Upper lobe of left lung (tissue), 6 donors: ENCODE results near the gene CLCNKB. TPM values are rescaled to one million over a fixed set of nuclear protein-coding genes. Genes with fewer than 3 reads are reported as not detected.
"Not testable (repeated sequence)": the region's sequence is repeated elsewhere in the genome, so short reads cannot be mapped to it uniquely, and the experiment has no call there.

Experiments used
- ATAC-seq, 2 donors: fragments of 200-7000 bp; cut with Tn5 transposase; one replicate each; pipeline ENCODE4 v1.9.1; 2022; ENCODE audit warnings: mild to moderate bottlenecking in 2 of 2, moderate library complexity in 2 of 2; ENCODE audit not compliant: low FRiP score in 2 of 2
- DNase-seq, 2 donors: peaks; one replicate each; pipeline ENCODE4 v3.0.0-alpha.2; 2019 to 2020
- H3K27ac ChIP-seq, 4 donors: fragments of 200-600 bp; sonication (generic); one replicate each; pipeline ENCODE4 v1.5.1; 2016 to 2019
- H3K27me3 ChIP-seq, 4 donors: fragments of 200-600 bp; sonication (generic); one replicate each; pipeline ENCODE4 v1.5.1; 2017 to 2019
- H3K36me3 ChIP-seq, 4 donors: fragments of 200-600 bp; sonication (generic); one replicate each; pipeline ENCODE4 v1.5.1; 2016 to 2019
- H3K4me1 ChIP-seq, 4 donors: fragments of 200-600 bp; sonication (generic); one replicate each; pipeline ENCODE4 v1.5.1; 2018 to 2019
- H3K4me3 ChIP-seq, 4 donors: fragments of 200-600 bp; sonication (generic); one replicate each; pipeline ENCODE4 v1.5.1; 2017 to 2019; ENCODE audit warnings: mild to moderate bottlenecking in 2 of 4, moderate library complexity in 1 of 4
- H3K9me3 ChIP-seq, 4 donors: fragments of 200-600 bp; sonication (generic); one replicate each; pipeline ENCODE4 v1.5.1; 2018 to 2019
- EP300 ChIP-seq, 4 donors: sonication (generic); formaldehyde crosslinking; IDR thresholded peaks; one replicate each; pipeline ENCODE4 v1.5.1; 2017; ENCODE audit warnings: antibody characterized with exemption in 4 of 4, control low read depth in 2 of 4
- POLR2A ChIP-seq, 4 donors: fragments of 450-650 bp; IDR thresholded peaks; one replicate each; pipeline ENCODE4 v1.5.1; 2016 to 2017; ENCODE audit warnings: antibody characterized with exemption in 4 of 4, mild to moderate bottlenecking in 2 of 4
- POLR2AphosphoS5 ChIP-seq, 2 donors: sonication (generic); formaldehyde crosslinking; IDR thresholded peaks; one replicate each; pipeline ENCODE4 v1.5.1; 2017; ENCODE audit warnings: antibody characterized with exemption in 2 of 2
- WGBS, 2 donors: methylation state at CpG; one replicate each; pipeline ENCODE4 v1.1.5; 2017 to 2018; 5-methylcytosine and 5-hydroxymethylcytosine counted together
- total RNA-seq, 6 donors: library from RNA; depleted of rRNA in 4 of 6; stranded (reverse); fragments of >200 nt in 4 of 6; gene quantifications; one replicate each; pipeline versions ENCODE4 v1.1.0 to v1.2.1, GENCODE V29; 2016 to 2021
- TF ChIP-seq, protein P1 (sequence below), 6 experiments: fragments of 450-650 bp in 4 of 6; fragments of 200-600 bp in 2 of 6; sonication (generic) in 2 of 6; IDR thresholded peaks; one replicate each; pipeline ENCODE4 v1.5.1; 2016 to 2019; ENCODE audit warnings: antibody characterized with exemption in 6 of 6
- donor health status: DM: no; HTN: no; CAD: no; lungs with moderate emphysema.
- donor health status: DM: no; HTN: yes; CAD: no; lungs with severe emphysema.

The CLCNKB gene
- total RNA-seq, 6 donors from 2014 or later = 0.46 to 9.4 (median 0.53) TPM; not detected in 2

DNA sequence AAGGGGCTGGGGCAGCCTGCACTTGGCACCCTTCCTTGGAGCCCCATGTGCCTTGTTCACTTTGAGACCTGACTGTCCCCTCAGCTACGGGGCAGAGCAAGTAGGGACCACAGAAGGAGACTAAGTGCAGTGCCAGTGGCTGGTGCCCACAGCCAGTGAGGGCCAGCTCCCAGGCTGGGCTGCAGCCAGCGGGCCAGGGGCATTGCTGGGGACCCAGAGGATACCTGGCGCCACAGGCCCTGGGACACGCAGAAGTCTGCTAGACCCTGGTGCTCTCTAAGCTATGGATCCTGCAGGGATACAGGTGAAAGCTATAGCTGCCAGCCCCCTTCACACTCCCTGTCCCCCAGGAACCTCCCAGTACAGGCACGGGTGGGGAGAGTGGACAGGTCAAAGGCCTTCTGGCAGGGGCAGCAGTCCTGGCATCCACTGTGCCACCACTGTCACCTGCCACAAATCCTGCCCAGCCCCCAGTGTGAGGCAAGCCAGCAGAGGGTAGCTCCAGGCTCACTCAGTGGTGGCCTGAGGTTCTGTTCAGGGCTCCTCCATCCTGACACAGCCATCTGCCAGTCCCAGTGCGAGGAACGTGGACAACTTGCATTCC lies 20.4 kb upstream of the CLCNKB start:
- Histone ChIP-seq H3K27ac (no peak overlapping the region), H3K4me1 (peaks cover 10 to 16% (median 13%) of the 10 kb centered on the region in 4 donors), H3K4me3 (no peak overlapping the region), H3K9me3 (no peaks in the 10 kb centered on the region), H3K27me3 (peaks cover 0 to 8% (median 2%) of the 10 kb centered on the region in 4 donors), H3K36me3 (no peaks in the 10 kb centered on the region)
- ATAC-seq (no peak), DNase-seq (no peak)
- WGBS, 2 donors = 72% methylated on average over 7 of the region's 7 CpGs; no CpG with 5 or more reads in 1 of the 2 donors
- TF ChIP-seq POLR2A (IDR thresholded peaks at IDR 0.05) = no peak
- no peak for TF ChIP-seq POLR2AphosphoS5 (IDR thresholded peaks at IDR 0.05)
- no peak for TF ChIP-seq EP300 (IDR thresholded peaks at IDR 0.05)
- TF ChIP-seq, protein P1, sequence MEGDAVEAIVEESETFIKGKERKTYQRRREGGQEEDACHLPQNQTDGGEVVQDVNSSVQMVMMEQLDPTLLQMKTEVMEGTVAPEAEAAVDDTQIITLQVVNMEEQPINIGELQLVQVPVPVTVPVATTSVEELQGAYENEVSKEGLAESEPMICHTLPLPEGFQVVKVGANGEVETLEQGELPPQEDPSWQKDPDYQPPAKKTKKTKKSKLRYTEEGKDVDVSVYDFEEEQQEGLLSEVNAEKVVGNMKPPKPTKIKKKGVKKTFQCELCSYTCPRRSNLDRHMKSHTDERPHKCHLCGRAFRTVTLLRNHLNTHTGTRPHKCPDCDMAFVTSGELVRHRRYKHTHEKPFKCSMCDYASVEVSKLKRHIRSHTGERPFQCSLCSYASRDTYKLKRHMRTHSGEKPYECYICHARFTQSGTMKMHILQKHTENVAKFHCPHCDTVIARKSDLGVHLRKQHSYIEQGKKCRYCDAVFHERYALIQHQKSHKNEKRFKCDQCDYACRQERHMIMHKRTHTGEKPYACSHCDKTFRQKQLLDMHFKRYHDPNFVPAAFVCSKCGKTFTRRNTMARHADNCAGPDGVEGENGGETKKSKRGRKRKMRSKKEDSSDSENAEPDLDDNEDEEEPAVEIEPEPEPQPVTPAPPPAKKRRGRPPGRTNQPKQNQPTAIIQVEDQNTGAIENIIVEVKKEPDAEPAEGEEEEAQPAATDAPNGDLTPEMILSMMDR (IDR thresholded peaks at IDR 0.05) = no peak

DNA sequence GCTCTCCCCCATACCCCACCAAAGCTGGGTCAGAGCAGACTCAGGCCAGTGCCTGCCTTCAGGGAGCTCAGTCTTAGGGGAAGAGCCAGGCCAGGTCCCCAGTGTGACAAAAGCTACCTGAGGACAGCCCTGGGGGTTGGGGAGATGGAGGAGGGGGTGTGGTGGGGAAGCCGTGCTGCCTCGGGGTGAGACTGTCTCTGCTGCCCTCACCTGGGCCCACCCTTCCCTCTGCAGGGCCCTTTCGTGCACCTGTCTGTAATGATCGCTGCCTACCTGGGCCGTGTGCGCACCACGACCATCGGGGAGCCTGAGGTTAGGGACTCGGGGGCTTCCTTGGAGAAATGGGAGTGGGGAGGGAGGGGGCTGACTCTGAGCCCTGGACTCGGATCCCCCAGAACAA lies 17.3 kb upstream of the CLCNKB start:
- not testable (repeated sequence) for H3K9me3 ChIP-seq, ATAC-seq, H3K27ac ChIP-seq, H3K4me3 ChIP-seq, H3K4me1 ChIP-seq, H3K27me3 ChIP-seq, H3K36me3 ChIP-seq, DNase-seq
- WGBS, 2 donors = 20 to 33% methylated on average over 2 to 9 of the region's 10 CpGs

DNA sequence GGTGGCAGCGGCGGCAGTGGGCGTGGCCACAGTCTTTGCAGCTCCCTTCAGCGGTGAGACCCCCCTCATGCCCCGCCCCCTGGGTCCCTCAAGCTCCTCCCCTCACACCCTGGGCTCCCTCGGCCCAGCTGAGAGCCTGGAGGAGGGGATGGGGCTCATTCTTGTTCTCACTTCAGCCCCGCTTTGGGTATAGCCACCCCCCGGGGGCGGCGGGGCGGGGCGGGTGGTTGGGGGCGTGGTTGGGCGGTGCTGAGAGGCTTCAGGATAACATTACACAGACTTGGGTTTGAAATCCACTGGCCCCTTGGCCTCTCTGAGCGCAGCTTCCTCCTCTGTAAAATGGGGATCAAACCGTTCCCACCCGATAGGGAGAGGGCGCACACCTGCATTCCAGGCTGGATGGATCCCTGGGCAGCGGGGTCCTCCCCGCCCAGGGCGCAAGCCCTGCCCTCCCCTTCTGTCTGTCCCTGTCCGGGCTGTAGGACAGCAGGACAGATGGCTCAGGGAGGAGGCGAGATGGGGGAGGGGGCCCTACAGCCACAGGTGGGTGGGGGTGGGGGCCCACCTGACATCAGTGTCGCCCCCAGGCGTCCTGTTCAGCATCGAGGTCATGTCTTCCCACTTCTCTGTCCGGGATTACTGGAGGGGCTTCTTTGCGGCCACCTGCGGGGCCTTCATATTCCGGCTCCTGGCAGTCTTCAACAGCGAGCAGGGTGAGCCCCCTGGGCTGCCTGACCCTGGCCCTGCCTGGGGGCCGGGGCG lies 16.7 kb upstream of the CLCNKB start:
- whole genome bisulfite sequencing, 2 donors = 8 to 34% methylated on average over 8 to 21 of the region's 33 CpGs
- Histone ChIP-seq H3K27ac (no peak overlapping the region), H3K4me1 (peaks cover 8 to 9% (median 8%) of the 10 kb centered on the region in 4 donors), H3K4me3 (peak overlapping the region in 3 of 4 donors; percentile 10 to 34 (median 30)), H3K9me3 (no peaks in the 10 kb centered on the region), H3K27me3 (peaks cover 0 to 8% (median 2%) of the 10 kb centered on the region in 4 donors), H3K36me3 (no peaks in the 10 kb centered on the region)
- DNase-seq (peak in 1 of 2 donors; percentile 89), ATAC-seq (peak in 1 of 2 donors; percentile 22)
- TF ChIP-seq EP300 (IDR thresholded peaks at IDR 0.05) = no peak
- TF ChIP-seq POLR2AphosphoS5 (IDR thresholded peaks at IDR 0.05) = no peak
- TF ChIP-seq, protein P1 (IDR thresholded peaks at IDR 0.05) = no peak
- TF ChIP-seq POLR2A (IDR thresholded peaks at IDR 0.05) = no peak

DNA sequence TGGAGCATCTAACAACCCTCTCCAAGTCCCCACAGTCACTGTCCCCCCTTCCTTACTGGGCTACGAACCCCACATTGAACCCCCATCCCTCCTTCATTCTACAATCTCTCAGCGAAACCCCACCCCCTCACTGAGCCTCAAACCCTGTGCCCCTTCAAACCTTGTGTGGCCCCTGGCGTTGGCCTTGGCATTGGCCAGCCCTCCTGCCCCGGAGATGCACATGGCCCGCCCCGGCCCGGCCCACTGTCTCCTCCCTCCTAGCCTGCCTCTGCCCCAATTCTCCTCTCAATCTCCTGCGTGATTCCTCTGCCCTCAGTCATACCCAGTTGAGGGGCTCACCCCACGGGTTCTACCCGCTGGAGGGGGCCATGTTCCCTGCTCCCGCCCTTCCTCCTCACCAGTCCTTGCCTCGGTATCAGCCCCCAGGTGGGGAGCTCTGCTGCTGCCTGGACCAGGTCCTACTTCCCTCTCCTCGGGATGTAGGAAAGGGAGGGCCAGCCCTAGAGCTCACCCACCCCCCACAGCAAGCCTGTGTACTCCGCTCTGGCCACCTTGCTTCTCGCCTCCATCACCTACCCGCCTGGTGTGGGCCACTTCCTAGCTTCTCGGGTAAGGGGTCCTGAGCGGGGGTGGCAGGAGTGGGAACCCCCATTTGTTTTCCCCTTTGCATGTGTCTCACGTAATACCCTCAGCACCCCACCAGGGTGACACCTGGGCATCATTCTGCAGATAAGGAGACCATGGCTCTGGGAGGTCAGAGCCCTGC lies 15.2 kb upstream of the CLCNKB start:
- Histone ChIP-seq H3K4me3 (no peak overlapping the region), H3K4me1 (peaks cover 8 to 18% (median 13%) of the 10 kb centered on the region in 4 donors), H3K9me3 (no peaks in the 10 kb centered on the region), H3K27ac (no peak overlapping the region), H3K27me3 (peaks cover 0 to 8% (median 2%) of the 10 kb centered on the region in 4 donors), H3K36me3 (no peaks in the 10 kb centered on the region)
- ATAC-seq (no peak), DNase-seq (no peak)
- TF ChIP-seq POLR2AphosphoS5 (IDR thresholded peaks at IDR 0.05) (no peak), POLR2A (IDR thresholded peaks at IDR 0.05) (no peak), EP300 (IDR thresholded peaks at IDR 0.05) (no peak)
- TF ChIP-seq, protein P1 (IDR thresholded peaks at IDR 0.05) = no peak
- 59 to 68% methylated on average over 18 to 19 of the region's 19 CpGs for WGBS, 2 donors

DNA sequence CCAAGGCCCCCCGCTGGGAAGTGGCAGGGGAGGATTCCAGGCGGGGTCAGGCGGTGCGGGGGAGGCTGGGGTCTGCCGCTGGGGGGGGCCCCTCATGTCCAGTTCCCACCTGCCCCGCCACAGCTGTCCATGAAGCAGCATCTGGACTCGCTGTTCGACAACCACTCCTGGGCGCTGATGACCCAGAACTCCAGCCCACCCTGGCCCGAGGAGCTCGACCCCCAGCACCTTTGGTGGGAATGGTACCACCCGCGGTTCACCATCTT lies 14.6 kb upstream of the CLCNKB start:
- not testable (repeated sequence) for H3K27ac ChIP-seq, DNase-seq, H3K9me3 ChIP-seq, H3K4me3 ChIP-seq, H3K36me3 ChIP-seq, H3K27me3 ChIP-seq, ATAC-seq
- H3K4me1 ChIP-seq = peaks cover 8 to 18% (median 13%) of the 10 kb centered on the region in 4 donors
- WGBS, 2 donors = 68 to 77% methylated on average over 7 to 9 of the region's 13 CpGs
